ENCODE data around the gene SOWAHA.
A peak's percentile ranks its signal among the peaks of the same experiment; 100 is the strongest.
"Not testable (repeated sequence)": the region's sequence is repeated elsewhere in the genome, so short reads cannot be mapped to it uniquely, and the experiment has no call there.

Gene SOWAHA

DNA sequence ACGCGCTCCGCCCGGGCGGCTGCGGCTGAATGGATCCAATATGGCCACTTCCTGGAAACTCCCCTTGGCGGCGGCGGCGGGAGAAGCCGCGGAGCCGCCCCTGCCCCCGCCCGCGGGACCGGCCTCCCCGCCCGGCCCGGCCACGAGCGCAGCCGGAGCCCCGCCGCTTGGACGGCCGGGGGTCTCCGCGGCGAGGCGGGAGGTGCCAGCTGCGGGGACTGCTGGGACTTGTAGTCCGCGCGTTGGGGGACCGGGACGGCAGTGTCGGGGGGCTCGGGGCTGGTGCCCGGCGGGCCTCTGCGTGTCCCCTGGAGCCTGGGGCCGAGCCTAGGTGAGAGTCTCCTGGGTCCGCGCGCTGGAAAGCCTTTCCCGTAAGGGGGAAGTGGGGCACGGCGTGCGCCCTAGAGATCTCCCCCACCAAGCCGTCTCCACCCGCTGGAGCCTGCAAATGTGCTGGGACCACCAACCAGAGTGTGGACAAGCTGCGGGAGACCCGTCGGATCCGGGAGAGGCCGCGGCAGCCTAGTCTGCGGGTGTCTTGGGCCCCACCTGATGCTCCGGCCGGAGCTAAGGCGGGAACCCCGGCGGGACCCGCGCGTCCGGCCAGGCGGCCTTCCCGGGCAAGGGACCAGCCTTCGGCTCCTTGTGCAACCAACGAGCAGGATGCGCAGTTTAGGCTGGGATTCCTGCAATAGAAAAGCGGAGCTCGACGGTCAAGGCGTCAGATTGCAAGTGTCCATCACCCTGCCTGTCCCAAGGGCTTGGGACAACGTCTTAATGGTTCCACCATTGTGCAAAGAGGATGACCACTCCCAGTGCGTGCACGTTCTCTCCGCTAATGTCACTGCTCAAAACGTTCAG, 35.7 kb upstream of the SOWAHA start, which contains the start of gene SEPTIN8:
Gene SEPTIN8, minus strand, starts transcription at position 31 of the 861 bp plus-strand sequence. CDS start 102 bp downstream, outside the sequence.
- peak; percentile 78 for DNase-seq (ENCODE audit: low spot score)
- no peak for FAIRE-seq

DNA sequence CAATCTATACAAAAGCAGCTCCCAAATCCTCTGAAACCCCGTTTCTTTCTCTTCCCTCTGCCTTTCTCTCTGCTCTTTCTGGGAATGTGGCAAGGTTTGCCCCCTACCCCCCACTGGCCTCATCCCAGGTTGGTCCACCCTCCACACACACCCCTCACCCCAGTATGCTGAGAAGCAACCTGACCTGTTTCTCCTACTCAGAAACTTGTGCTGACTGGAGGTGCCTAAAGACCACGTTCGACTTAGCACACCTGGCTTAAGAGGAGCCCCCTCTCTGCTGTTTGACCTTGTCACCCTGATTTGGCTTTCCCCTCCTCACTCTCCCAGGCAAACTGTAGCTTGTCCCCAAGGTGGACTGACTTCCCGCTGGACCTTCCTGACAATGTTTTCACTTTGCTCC, 35.0 kb upstream of the SOWAHA start:
- FAIRE-seq (no peak), DNase-seq (ENCODE audit: low spot score) (no peak)

DNA sequence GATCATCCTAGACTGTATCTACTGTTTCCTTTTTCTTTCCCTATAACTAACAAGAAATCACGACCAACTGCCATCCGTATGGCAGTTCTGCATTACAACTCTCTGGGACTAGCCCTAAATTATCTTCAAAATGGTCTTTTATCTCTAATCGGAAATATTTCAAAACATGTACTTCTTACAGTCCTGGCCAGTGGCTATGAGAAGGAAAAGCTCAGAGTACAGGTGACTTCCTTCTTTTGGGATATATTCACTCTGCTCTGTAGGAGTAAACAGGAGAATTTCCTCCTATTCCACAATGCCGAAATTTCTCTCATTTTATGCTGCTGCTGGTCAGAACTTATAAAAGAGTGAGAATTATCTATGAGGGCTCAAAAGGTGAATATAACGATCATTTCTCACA, 34.2 kb upstream of the SOWAHA start:
- no peak for DNase-seq (ENCODE audit: low spot score)
- no peak for FAIRE-seq

DNA sequence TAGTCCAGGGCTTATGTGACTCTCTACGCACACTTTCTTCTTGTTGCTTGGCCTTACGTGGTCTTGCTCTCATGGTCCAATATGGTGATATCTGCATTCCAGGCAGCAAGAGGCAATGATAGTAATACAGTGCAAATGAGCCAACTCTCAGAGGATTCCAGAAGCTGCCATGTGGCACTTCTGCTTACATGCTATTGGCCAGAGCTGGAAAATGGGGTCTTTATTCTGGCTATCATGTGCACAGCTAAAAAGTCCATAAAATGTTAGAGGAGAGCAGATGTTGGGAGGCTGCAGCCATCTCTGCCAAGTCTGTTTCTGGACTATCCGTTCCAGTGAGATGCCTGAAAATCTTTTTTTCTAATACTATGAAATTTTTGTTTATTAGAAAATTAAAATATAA, 33.1 kb upstream of the SOWAHA start:
- no peak for FAIRE-seq
- DNase-seq (ENCODE audit: low spot score), result no peak

DNA sequence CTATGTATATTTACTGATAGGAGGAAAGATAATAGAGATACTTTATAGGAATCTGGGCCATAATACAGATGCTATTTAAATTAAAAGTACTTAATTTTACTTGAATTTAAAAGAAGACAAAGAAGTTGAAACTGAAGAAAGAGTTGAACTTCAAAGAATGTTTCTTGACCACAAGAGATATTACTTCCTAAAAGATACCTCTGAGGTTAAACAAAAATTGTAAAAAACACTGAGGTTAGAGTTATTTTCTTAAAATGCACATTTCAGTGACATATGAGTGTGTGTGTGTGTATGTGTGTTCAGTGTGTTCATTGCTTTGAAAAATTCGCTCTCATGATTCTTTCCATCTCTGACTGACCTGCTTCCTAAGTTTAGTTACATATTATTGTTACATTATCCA, 32.5 kb upstream of the SOWAHA start:
- DNase-seq (ENCODE audit: low spot score), result no peak
- FAIRE-seq, result no peak

DNA sequence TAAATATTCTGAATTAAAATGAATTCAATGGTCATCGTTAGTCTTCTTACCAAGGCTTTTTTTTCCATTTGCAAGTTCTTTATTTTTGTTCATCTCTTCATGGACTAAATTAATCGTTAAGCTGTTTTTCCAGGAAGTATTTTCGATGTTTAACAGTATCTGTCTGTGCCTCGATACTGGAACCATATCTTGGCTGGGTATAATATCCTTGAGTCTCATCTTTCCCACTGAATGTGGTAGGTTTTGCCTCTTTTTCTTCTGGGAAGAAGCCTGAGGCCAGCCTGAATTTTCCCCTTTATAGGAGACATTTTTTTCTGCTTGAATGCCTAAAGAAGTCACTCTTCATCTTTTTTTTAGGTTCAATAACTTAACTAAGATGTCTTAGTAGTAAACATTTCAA, 32.1 kb upstream of the SOWAHA start:
- FAIRE-seq (no peak), DNase-seq (ENCODE audit: low spot score) (no peak)

DNA sequence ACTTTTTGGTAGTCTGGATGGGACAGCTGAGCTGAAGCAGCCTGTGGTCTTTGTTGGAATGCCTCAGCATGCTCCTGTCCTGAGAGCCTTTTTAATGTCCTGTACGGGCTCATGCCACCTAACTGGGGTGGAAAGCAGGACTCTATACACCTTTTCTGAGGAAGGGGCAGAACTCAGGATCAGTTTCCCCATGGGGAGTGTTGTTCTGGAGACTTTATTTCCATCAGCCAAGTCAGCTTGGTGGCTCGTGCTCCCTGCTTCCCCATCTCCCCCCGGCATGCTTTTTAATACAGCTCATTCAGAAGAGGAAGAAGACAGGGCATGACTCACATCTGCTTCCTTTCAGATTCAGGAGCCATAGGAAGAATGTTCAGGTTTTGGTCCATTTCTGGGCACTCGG, 31.0 kb upstream of the SOWAHA start:
- FAIRE-seq (no peak), DNase-seq (ENCODE audit: low spot score) (peak; percentile 65)

DNA sequence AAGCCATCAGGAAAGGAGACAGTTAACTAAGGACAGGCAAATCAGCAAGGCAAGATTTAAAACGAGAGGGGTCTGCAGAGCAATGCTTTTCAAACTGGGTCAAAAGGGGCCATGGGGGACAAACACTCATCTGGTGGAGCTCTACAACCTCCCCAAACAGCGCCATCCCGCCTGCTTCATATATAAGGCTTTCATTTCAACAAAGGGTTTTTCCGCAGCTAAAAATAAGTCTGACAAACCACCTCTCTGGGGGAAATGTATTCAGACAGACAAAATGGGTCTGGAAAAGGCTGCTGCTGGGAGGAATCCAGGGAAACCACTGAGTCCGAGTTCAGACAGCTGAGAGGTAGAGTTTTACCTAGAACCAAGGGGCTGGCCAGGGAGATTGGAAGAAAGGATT, 27.7 kb upstream of the SOWAHA start:
- FAIRE-seq (no peak), DNase-seq (ENCODE audit: low spot score) (no peak)

DNA sequence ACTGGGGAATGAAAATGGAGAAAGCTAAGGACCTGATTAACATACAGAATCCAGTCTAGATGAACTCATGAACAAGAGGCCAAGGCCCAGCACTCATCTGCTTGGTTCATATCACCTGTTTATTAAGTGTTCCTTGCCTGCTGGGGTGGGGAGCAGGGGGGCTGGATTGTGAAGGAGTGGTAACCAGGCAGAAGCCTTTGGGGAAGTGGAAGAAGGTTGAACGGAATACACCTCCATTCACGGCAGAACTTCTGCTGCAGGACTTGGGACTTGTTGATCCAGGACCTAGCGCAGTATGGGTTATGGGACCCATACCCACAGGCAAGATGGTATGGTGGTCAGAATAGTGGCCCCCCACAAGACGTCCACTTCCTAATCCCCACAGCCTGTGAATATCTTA, 27.2 kb upstream of the SOWAHA start:
- no peak for FAIRE-seq
- DNase-seq (ENCODE audit: low spot score), result no peak

DNA sequence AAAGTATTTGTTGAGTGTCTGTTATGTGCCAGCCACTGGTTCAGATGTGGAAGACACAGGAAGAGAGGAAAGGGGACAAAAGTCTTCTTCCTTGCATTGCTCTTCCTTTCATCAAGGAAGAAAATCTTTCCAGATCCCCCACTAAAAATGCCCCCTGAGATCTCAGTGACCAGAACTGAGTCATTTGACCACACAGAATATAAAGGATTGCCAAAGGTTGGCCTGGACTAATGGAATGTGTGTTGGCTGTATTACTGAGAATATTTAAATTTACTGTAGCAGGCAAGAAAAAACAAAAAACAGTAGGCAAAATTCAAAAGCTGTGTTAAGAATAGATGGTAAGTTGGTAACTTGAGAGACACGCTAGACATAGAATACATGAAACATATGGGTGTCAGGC, 26.0 kb upstream of the SOWAHA start:
- no peak for FAIRE-seq
- no peak for DNase-seq (ENCODE audit: low spot score)

DNA sequence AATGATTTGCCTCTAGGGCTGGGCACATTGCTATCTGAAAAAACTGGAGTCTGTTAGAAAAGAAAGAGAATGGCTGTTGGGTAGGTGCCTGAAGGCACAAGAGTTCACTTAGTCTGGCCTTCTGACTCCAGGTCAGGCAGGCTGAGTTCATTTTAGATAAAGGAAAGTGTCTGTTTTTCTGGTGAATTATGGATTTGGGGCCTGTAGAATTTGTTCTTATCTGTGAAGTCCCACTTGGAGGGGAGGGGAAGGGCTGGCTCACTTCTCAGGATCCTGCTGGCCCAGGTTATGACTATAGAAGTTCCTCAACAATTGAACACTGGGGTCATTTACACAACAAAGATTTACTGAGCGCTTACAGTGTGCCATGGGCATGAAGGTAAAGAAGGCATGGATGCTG, 24.6 kb upstream of the SOWAHA start:
- no peak for DNase-seq (ENCODE audit: low spot score)
- FAIRE-seq, result no peak

DNA sequence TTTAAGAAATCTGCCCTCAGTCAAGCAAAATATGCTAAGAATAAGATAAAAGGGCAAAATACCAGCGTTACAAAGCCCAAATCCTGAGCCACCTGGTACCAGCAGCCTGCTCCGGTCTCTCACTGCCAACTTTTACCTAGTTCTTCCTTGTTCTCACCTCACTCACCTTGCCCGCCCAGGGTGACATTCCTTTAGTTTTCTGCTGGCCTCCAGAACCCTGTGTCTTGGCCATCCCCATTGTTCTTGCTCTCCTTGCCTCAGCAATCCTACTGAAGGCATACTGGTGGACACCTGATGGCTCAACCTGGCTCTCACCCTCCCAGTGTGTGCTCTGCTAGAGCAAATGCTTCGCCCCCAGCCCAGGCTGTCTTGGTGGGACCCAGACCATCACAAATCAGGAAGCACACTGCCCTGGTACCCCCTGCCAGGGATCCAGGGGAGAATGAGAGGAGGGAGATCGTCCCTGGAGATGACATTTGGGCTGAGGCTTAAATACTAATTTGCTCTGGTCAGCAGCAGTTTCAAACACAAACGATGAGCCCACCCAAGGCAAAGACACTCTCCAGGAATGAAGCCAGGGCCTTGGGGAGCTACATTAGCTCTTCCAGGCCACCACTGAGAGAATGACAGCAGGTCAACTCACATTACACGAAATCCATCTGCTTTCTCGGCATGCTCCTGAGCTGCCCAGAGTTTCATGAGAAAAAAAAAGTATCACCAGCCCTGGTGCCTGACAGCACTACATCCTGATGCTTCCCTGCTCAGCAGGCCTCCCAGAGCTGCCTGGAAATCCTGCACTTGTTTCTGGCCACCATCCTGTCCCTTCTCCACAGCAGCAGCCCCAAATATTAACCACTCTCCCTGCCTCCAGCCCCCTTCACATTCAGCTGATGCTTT, 23.9 kb upstream of the SOWAHA start:
- peak; percentile 35 for FAIRE-seq
- DNase-seq (ENCODE audit: low spot score), result no peak

DNA sequence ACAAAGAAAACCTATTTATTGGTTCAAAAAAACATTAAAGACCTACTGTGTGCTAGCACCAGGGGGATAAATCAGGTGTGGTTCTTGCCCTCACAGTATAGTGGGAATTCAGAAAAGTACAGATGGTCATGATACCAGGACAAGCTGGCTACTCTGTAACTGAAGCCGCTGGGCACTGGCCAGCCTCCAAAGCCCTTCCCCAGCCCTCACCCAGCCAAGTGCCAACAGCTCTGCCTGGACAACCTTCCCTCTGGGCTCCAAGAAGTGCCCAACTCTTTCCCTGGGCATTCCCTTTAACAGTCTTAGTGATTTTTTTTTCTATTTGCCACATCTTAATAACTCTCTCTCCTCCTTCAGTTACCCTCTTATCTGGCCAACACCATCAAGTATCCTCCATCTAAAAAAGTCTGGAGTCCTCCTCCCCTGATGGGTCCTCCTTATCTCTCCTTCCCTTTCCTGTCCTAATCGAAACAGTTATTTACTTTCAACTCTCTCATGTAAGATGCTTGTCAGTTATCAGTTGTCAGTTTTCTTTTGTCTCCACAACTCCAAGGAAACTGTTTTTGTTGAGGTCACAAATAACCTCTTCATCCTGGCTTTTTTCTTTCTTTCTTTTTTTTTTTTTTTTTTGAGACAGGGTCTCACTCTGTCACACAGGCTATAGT, 22.8 kb upstream of the SOWAHA start:
- FAIRE-seq (no peak), DNase-seq (ENCODE audit: low spot score) (no peak)

DNA sequence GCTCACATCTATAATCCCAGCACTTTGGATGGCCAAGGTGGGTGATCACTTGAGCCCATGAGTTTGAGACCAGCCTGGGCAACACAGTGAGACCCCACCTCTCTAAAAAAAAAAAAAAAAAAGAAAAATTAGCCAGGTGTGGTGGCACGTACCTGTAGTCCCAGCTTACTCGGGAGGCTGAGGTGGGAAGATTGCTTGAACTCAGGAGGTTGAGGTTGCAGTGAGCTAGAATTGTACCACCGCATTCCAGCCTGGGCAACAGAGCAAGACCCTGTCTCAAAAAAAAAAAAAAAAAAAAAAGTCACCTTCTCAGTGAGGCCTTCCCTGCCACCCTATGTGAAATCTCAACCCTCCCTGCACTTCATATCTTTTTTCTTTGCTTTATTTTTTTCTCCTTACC, 22.1 kb upstream of the SOWAHA start:
- FAIRE-seq (no peak), DNase-seq (ENCODE audit: low spot score) (no peak)

DNA sequence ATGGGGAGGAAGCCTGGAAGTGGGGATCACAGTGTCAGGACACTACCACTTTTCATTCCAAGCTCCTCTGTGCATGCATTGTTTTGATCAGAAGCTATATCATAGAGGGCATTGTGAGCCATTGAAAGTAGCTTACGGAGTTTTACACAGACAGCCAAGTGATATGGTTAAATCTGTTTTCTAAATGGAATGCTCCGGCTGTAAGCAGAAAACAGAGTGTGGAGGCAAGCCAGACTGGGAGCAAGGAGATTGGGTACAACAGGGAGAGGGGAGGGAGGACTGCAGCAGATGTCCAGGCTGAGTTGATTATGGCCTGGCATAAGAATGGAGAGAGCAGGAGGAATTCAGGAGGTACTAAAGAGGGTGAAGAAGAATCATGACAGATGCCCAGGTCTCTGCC, 15.5 kb upstream of the SOWAHA start:
- no peak for DNase-seq (ENCODE audit: low spot score)
- FAIRE-seq, result no peak

DNA sequence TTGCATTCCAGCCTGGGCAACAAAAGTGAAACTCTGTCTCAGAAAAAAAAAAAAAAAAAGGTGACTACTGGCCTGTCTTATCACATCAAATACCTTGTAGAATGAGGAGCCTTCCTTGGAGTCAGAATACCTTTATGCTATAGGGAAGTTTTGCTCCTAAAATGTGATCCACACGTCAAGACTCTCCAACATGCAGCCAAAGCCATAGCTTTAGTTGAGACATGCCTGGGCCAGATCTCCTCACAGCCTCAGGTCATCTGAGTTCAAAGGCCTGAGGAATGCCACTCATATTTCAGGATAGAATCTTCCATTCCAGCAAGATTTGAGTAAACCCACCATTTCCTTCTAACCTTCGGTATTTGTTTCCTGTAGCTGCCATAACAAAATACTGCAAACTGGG, 13.7 kb upstream of the SOWAHA start:
- FAIRE-seq (no peak), DNase-seq (ENCODE audit: low spot score) (no peak)

DNA sequence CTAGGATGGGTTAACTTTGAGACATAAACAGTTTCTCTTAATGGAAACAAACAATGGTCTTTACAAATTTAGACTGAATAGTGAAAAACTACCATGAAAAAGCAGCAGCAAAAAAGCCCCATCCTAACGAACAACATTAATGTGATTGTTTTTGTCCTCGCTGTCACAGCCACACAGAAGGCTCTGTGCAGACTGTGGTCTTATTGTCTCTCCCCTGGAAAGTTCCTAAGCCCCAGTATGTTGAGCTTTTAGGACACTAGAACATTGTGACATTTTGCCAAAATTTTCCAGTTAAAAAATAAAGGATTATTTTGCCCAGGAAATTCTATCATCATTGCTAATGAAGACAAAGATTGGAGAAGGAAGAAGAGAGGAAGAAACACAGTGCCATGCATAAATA, 12.6 kb upstream of the SOWAHA start:
- FAIRE-seq (no peak), DNase-seq (ENCODE audit: low spot score) (no peak)

DNA sequence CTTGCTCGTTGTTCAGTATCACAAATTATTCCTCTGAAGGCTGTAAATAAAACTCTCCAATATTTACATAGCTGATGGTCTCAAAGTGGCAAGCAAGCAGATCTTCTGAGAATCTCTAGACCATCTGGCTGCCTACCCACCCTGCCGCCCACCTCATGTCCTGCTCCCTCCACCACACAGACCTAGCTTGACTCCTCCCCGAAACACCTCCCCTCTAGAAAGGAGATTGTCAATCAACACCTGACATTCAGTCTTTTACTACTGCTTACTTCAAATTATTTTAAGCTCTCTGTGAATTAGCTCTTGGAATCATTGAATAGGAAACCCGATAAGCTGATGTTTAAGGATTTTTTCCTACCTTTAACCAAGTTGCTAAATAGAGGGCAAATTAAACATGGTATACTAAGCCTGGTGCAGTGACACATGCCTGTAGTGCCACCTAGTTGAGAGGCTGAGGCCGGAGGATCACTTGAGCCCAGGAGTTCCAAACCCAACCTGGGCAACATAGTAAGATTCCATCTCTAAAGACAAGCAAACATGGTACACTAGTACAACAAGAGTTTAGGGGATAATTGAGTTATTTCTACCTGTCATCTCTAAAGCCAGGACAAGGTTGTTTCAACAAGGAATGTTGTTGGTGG, 10.9 kb upstream of the SOWAHA start:
- FAIRE-seq, result no peak
- DNase-seq (ENCODE audit: low spot score), result no peak

DNA sequence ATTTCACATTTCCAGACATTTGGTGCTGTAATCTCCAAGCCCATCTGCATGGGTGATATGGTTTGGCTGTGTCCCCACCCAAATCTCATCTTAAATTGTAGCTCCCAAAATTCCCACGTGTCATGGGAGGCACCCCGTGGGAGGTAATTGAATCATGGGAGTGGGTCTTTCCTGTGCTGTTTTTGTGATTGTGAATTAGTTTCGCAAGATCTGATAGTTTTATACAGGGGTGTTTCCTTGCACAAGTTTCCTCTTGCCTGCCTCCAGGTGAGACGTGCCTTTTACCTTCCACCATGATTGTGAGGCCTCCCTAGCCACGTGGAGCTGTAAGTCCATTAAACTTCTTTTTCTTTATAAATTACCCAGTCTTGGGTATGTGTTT, 10.4 kb upstream of the SOWAHA start:
- FAIRE-seq; DNase-seq (ENCODE audit: low spot score): not testable (repeated sequence)

DNA sequence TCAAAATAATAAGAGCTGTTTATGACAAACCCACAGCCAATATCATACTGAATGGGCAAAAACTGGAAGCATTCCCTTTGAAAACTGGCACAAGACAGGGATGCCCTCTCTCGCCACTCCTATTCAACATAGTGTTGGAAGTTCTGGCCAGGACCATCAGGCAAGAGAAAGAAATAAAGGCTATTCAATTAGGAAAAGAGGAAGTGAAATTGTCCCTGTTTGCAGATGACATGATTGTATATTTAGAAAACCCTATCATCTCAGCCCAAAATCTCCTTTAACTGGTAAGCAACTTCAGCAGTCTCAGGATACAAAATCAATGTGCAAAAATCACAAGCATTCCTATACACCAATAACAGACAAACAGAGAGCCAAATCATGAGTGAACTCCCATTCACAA, 8.9 kb upstream of the SOWAHA start:
- DNase-seq (ENCODE audit: low spot score); FAIRE-seq: not testable (repeated sequence)

DNA sequence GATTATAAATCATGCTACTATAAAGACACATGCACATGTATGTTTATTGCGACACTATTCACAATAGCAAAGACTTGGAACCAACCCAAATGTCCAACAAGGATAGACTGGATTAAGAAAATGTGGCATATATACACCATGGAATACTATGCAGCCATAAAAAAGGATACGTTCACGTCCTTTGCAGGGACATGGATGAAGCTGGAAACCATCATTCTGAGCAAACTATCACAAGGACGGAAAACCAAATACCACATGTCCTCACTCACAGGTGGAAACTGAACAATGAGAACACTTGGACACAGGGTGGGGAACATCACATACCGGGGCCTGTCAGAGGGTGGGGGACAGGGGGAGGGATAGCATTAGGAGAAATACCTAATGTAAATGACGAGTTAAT, 7.2 kb upstream of the SOWAHA start:
- DNase-seq (ENCODE audit: low spot score); FAIRE-seq: not testable (repeated sequence)

All from urothelium cell line (cell line).